ENCODE data around the gene CCDC187. TPM values are rescaled to one million over a fixed set of nuclear protein-coding genes. Genes with fewer than 3 reads are reported as not detected.

CCDC187 gene
- total RNA-seq, 1 donor from 2014 or later: 0.47 TPM

GRCh38 chr9:136218271-136218670 is 85.6 kb downstream of the CCDC187 start:
- Mint-ChIP-seq H3K4me1 (no peaks in the 10 kb centered on the region), H3K9me3 (no peaks in the 10 kb centered on the region), H3K27me3 (ENCODE audit: low read depth) (no peaks in the 10 kb centered on the region), H3K36me3 (peaks cover 21% of the 10 kb centered on the region), H3K4me3 (no peak overlapping the region), H3K27ac (no peak overlapping the region)
- DNase-seq (ENCODE audit: low spot score in 2 of 2, unreplicated experiment in 2 of 2): no peak
- TF ChIP-seq CTCF (IDR thresholded peaks at IDR 0.05; ENCODE audit: unreplicated experiment): no peak

- Mint-ChIP-seq H3K9me3 (no peaks in the 10 kb centered on the region), H3K27ac (no peak overlapping the region), H3K27me3 (ENCODE audit: low read depth) (no peaks in the 10 kb centered on the region), H3K36me3 (peaks cover 24% of the 10 kb centered on the region), H3K4me3 (no peak overlapping the region), H3K4me1 (no peaks in the 10 kb centered on the region)
- no peak for DNase-seq (ENCODE audit: low spot score in 2 of 2, unreplicated experiment in 2 of 2)
- TF ChIP-seq CTCF (IDR thresholded peaks at IDR 0.05; ENCODE audit: unreplicated experiment): no peak
Observed at GRCh38 chr9:136216541-136217244, 87.2 kb downstream of the CCDC187 start.

GRCh38 chr9:136213733-136214132 is 90.2 kb downstream of the CCDC187 start:
- no peaks in the 10 kb centered on the region for H3K4me1 Mint-ChIP-seq
- no peak overlapping the region for H3K27ac Mint-ChIP-seq
- no peaks in the 10 kb centered on the region for H3K27me3 Mint-ChIP-seq (ENCODE audit: low read depth)
- H3K9me3 Mint-ChIP-seq: no peaks in the 10 kb centered on the region
- TF ChIP-seq CTCF (IDR thresholded peaks at IDR 0.05; ENCODE audit: unreplicated experiment): no peak
- H3K36me3 Mint-ChIP-seq: peaks cover 24% of the 10 kb centered on the region
- DNase-seq (ENCODE audit: low spot score in 2 of 2, unreplicated experiment in 2 of 2): no peak
- no peak overlapping the region for H3K4me3 Mint-ChIP-seq

GRCh38 chr9:136212345-136212950 is 91.4 kb downstream of the CCDC187 start:
- H3K36me3 Mint-ChIP-seq: peaks cover 27% of the 10 kb centered on the region
- H3K27ac Mint-ChIP-seq: no peak overlapping the region
- no peaks in the 10 kb centered on the region for H3K4me1 Mint-ChIP-seq
- no peak for TF ChIP-seq CTCF (IDR thresholded peaks at IDR 0.05; ENCODE audit: unreplicated experiment)
- H3K27me3 Mint-ChIP-seq (ENCODE audit: low read depth): no peaks in the 10 kb centered on the region
- DNase-seq (ENCODE audit: low spot score in 2 of 2, unreplicated experiment in 2 of 2): no peak
- no peak overlapping the region for H3K4me3 Mint-ChIP-seq
- no peaks in the 10 kb centered on the region for H3K9me3 Mint-ChIP-seq

GRCh38 chr9:136211441-136212344 is 92.2 kb downstream of the CCDC187 start:
- Mint-ChIP-seq H3K9me3 (no peaks in the 10 kb centered on the region), H3K27me3 (ENCODE audit: low read depth) (peaks cover 2% of the 10 kb centered on the region), H3K4me1 (no peaks in the 10 kb centered on the region), H3K4me3 (no peak overlapping the region), H3K36me3 (peaks cover 29% of the 10 kb centered on the region), H3K27ac (no peak overlapping the region)
- no peak for DNase-seq (ENCODE audit: low spot score in 2 of 2, unreplicated experiment in 2 of 2)
- TF ChIP-seq CTCF (IDR thresholded peaks at IDR 0.05; ENCODE audit: unreplicated experiment): no peak

Data from mesothelial cell of epicardium (in vitro differentiated cells).